GM12892 (cell line): ENCODE measurements around the gene EEF2.
"Not testable (repeated sequence)": the region's sequence is repeated elsewhere in the genome, so short reads cannot be mapped to it uniquely, and the experiment has no call there.

ENCODE experiments used
- DNase-seq: peaks from one replicate; pipeline ENCODE4 v3.0.0; 2011; ENCODE audit not compliant: insufficient read length
- FAIRE-seq: peaks from 2 replicates; lab custom pipeline; 2011; peaks lifted over from hg19 to GRCh38; lab: Jason Lieb, UNC
- POLR2A ChIP-seq: IDR thresholded peaks from 2 replicates; pipeline ENCODE4 v1.6.1; 2011; ENCODE audit warnings: low read depth, low read length, control low read depth
- POLR2AphosphoS5 ChIP-seq: IDR thresholded peaks from 2 replicates; pipeline ENCODE4 v1.6.1; 2011; ENCODE audit warnings: low read depth, low read length, control low read depth
- TAF1 ChIP-seq: IDR thresholded peaks from 2 replicates; pipeline ENCODE4 v1.6.1; 2011; ENCODE audit warnings: low read depth, mild to moderate bottlenecking, control low read depth, low read length, borderline replicate concordance

EEF2 gene

DNA sequence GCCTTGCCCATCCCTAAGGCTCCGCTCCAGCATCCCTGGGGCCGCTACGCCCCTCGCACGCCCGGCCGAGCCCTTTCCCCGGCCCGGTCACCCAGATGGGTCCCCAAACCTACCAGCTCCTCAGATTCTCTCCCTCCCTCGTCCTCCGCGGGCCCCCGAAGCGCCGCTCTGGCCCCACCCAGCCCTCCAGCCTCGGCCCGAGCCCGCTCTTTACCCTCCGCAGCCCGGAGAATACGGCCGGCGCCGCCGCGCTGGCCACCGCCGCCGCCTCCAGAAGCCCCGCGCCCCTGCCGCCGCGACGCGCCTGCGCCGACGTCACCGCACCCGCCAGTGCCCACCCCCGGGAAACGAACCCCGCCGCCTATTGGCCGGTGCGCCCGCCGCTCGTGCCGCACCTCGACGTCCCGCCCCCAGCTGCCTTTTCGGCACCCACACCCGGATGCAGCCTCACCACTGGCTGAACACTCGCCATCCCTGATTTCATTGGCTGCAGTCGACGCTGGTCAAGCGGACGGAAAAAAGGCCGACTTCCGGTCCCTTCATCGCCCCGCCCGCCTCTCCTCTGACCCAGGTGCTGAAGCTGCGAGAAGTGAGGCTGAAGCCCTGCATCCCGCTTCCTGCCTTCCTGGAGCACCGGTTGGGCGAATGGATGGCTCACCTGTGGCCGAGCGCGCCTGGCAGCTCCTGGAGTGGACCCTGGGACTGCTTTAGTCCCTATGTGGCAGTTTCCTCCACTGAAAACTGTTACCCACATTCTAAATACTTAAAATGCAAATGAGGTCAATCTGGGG is 14.3 kb downstream of the EEF2 start, which contains the start of gene DAPK3:
Gene DAPK3 (minus strand): TSS at position 292 of the 791 bp plus-strand sequence. CDS start 1,364 bp downstream, outside the sequence.
- TF ChIP-seq TAF1 (no peak), POLR2AphosphoS5 (peak; percentile 49; the same call in 1 of the 2 replicates), POLR2A (peak; percentile 54; the same call in 1 of the 2 replicates)
- DNase-seq (peak; percentile 98), FAIRE-seq (peak; percentile 96)

DNA sequence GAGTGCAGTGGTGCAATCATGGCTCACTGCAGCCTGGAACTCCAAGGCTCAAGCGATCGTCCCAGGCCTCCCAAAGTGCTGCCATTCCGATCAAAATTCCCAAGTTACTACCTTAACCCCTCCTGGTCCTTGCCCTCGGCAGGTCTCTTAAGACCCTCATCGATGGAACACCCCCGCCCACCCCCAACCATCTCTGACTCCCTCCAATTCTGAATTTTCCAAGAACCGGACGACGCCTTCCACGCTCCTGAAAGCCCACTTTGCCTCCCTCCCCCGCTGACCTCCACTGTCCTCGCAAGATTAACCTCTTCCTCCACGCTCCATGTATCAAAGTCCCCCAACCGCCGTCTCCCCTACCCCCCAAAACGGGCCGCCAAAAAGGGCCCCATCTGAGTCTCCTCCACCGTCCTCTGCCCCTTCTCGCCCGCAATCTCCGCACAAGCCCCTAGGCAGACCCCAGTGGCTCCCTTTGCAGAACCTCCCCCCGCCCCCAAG is 14.9 kb downstream of the EEF2 start:
- FAIRE-seq (no peak), DNase-seq (no peak)
- TF ChIP-seq POLR2AphosphoS5 = no peak
- TF ChIP-seq TAF1 = no peak
- TF ChIP-seq POLR2A = no peak

DNA sequence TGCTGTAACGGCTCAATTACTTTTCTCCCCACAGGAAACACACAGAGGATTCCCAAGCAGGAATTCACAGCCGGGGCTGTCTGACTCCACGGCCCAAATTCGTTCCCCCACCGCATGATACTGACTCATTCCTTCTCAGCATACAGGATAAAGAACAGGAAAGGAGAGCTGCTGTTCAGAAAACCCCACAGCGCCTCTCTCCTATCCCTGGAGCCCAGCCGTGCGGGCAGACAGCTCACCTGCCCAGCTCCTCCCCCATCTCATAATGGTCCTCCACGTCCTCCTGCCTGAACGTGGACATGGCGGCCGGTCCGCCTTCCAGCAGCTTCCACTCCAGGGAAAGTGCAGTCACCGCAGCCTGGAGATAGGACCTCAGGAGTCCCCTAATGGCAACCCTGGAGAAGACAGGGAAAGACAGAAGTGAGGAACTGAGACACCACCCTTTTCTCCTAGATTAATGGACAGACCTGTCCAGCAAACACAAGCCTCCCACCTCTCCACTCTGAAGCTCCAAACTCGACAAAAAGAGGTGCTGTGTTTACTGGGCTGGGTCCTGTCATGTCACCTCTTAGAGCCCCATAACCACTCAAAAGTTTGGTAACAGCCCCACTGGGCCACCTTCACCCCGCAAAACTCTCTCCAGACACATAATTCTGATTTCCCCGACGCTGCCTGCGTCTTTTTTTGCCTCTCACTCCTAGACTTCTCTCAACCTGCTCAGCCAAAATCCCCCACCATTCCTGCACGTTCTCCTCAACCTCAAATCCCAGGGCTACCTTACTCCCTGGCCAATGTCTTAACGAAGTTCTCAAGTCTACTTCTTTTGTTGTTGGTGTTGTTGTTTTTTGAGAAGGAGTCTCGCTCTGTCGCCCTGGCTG is 15.6 kb downstream of the EEF2 start:
- no peak for FAIRE-seq
- no peak for DNase-seq
- TF ChIP-seq TAF1 (no peak), POLR2A (no peak), POLR2AphosphoS5 (no peak)

DNA sequence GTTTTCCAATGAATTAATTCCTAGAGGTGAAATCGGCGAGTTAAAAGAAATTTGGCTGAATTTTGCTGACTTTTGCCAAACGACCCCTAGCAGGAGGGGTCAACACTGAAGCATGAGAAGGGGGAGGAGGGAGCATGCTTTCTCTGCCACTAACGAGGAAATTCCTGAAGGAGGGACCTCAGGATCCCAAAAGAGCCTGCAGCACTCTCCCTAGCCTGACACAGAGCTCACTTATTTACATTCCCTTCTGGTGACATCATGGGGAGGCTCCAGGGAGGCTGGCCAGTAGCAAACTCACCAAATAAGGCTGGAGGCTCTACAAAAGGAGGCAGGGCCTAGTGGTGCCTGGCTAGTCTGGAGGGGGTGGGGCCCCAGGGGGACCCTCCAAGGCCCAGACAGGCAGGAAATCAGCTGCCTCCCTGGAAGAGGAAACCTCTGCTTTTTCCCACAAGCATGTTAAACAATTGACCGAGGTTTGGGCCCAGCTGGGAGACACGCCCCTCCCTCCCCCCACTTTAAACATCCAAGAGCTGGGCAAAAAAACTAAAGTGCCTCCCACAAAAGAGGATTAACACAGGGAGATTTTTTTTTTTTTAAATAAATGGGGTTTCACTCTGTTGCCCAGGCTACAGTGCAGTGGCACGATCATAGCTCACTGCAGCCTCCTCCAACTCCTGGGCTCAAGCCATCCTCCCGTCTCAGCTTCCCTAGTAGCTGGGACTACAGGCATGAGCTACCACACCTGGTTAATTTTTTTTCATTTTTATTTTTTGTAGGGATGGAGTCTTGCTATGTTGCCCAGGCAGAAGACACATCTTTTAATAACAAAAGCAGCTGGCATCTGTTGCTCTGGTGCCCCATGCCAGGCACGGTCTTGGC is 16.5 kb downstream of the EEF2 start:
- DNase-seq = no peak
- TF ChIP-seq TAF1 (no peak), POLR2AphosphoS5 (no peak), POLR2A (no peak)
- FAIRE-seq = no peak

DNA sequence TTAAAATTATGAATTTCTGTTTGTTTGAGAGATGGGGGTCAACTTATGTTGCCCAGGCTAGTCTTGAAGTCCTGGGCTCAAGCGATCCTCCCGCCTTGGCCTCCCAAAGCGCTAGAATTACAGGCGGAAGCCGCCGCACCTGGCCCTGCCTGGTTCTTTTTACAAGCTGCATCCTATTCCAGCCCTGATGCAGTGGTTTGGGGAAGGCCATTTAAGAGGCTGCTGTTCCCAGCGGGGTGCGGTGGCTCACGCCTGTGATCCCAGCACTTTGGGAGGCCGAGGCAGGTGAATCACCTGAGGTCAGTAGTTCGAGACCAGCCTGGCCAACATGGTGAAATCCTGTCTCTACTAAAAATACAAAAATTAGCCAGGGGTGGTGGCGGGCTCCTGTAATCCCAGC is 17.3 kb downstream of the EEF2 start:
- not testable (repeated sequence) for DNase-seq, FAIRE-seq

DNA sequence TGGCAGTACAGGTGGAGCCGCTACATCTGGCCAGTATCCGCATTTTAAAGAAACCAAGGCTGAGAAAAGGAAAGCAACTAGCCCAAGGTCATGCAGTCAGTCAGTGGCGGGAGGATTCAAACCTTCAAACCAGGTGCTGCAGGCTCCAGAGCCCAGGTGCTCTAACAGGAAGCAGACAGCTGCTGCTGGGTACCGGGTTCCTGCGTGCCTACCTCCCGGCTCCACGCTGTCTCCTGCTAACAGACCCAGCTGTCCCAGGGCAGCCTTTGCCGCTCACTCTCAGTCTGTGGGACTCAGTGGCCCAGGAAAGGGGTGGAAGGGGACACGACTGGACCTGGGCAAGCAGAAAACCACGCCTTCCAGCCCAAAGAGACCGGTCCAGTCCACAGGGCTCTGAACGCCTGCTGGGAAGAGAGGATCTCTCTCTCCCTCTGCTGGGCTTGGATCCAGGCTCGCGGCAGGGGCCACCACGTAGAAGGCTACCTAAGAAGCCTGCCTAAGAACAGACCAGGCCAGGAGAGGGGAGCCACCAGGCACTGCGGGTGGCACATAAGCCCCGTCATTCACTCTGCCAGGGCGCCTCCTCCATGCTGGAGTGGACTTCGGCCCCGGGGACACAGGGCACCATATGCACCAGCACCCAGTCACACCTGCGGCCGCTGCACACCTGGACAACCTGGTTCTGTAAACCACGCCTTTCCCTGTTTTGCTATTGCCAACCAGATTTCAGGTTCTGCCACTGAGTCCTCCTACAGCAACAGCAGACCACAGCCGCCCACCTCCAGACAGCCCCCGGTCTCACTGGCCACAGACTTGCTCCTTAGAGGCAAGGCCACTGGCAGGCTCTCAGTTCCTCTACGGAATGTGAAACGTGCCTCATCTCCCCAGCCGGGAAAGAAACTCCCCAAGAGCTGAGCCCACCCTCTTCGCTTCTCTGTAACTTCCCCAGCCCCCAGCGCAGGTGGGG is 18.9 kb downstream of the EEF2 start:
- FAIRE-seq = no peak
- TF ChIP-seq POLR2AphosphoS5 (no peak), TAF1 (no peak), POLR2A (no peak)

DNA sequence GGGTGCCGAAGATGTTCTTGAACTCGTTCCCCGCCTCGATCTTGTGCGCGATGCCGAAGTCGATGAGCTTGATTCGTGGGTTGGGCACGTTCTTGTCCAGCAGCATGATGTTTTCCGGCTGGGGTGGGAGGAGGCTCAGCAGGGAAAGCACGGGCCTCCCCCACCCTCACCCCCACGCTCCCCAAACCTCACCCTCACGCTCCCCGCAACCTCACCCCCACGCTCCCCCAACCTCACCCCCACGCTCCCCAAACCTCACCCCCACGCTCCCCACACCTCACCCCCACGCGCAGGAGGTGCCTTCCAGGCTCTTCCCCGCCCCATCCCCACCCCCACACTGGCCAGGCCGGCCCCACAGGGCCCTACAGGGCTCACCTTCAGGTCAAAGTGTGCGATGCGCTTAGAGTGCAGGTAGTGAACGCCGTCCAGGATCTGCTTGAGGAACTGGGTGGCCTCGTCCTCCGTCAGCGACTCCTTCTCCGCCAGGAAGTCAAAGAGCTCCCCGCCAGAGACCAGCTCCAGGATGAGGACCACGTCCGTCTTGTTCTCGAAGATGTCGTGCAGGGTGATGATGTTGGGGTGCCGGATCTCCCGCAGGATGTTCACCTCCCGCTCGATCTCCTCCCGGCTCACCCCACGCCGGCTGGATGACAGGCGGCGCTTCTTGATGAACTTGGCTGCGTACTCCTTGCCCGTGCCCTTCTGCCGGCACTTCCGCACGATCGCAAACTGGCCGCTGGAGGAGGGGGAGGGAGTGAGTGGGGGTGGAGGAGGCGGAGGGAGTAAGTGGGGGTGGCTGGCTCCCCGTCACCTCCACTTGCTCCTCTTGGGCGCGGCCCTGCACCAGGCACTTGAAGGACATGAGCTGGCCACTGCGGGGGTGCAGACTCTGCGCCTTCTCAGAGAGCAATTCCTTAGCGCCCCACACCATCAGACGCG is 20.7 kb downstream of the EEF2 start:
- FAIRE-seq (no peak), DNase-seq (no peak)
- TF ChIP-seq TAF1 (no peak), POLR2A (no peak), POLR2AphosphoS5 (no peak)

More for the DNA sequence above, 18.9 kb downstream of the EEF2 start:
- no peak for DNase-seq

DNA sequence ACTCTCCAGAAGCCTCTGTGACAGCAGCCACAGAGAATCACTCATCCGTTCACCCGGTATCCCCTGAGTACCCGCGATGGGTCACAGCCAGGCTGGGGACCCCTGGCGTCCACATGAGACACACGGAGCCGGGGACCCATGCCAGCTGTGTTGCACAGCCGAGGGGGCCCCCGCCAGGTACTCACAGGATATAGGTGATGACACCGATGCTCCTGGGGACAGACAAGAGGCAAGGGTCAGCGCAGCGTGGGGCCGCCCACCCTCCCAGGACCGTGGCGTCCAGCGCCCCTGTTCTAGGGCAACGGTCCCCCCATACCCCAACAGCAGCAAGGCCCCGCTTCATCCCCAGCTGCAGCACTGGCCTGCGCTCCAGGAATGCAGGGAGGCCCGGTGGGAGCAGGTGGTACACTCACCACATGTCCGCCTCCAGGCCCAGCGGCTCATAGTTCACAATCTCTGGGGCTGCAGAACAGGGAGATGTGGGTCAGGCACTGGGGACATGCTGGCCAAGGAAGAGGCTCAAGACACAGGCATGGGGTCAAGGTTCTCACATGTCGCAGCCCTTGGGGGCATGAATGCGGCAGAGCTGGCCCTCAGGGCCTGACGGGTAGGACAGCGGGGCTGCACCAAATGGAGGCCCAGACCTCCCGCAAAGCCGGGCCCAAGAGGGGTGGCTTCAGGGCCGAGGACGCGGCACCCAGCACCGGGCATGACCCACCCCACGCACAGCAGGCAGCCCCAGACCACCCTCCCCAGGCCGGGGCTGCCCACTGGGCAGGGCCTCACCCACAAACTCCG is 21.6 kb downstream of the EEF2 start:
- no peak for DNase-seq
- TF ChIP-seq POLR2AphosphoS5 (no peak), POLR2A (no peak), TAF1 (no peak)
- no peak for FAIRE-seq
